GM12872 (cell line): ENCODE measurements around the gene USP17L10.
"Not testable (repeated sequence)": the region's sequence is repeated elsewhere in the genome, so short reads cannot be mapped to it uniquely, and the experiment has no call there.

Experiments used
- CTCF ChIP-seq: IDR thresholded peaks from 3 replicates; pipeline ENCODE4 v1.5.1; 2011; ENCODE audit warnings: low read depth, mild to moderate bottlenecking, low read length, moderate library complexity; ENCODE audit not compliant: insufficient read depth

Gene USP17L10

GRCh38 chr4:9210357-9210756 is at the start of gene USP17L10:
Gene USP17L10 (plus strand): TSS chr4:9210657. CDS start chr4:9210657, 0 bp downstream.
- not testable (repeated sequence) for TF ChIP-seq CTCF

- not testable (repeated sequence) for TF ChIP-seq CTCF
Measured at GRCh38 chr4:9169791-9170459, 40.5 kb upstream of the USP17L10 start, which contains the start of gene FAM90A26. Gene FAM90A26 (plus strand): TSS chr4:9170409. CDS start chr4:9173173, 2,764 bp downstream.

GRCh38 chr4:9215105-9215504 is 4.6 kb downstream of the USP17L10 start, which contains the start of gene USP17L11:
Gene USP17L11 (plus strand): TSS chr4:9215405. CDS start chr4:9215405, 0 bp downstream.
- TF ChIP-seq CTCF, result not testable (repeated sequence)

GRCh38 chr4:9219852-9220251 is 9.4 kb downstream of the USP17L10 start, which contains the start of gene USP17L12:
Gene USP17L12 (plus strand): TSS chr4:9220152. CDS start chr4:9220152, 0 bp downstream.
- TF ChIP-seq CTCF, result not testable (repeated sequence)

GRCh38 chr4:9224596-9224995 is 14.1 kb downstream of the USP17L10 start, which contains the start of gene USP17L13:
Gene USP17L13 (plus strand): TSS chr4:9224896. CDS start chr4:9224896, 0 bp downstream.
- not testable (repeated sequence) for TF ChIP-seq CTCF

- not testable (repeated sequence) for TF ChIP-seq CTCF
Measured at GRCh38 chr4:9234085-9234484, 23.6 kb downstream of the USP17L10 start, which contains the start of gene USP17L15. Gene USP17L15 (plus strand): TSS chr4:9234385. CDS start chr4:9234385, 0 bp downstream.

- TF ChIP-seq CTCF, result not testable (repeated sequence)
Measured at GRCh38 chr4:9243579-9243978, 33.1 kb downstream of the USP17L10 start, which contains the start of gene USP17L17. Gene USP17L17 (plus strand): TSS chr4:9243879. CDS start chr4:9243879, 0 bp downstream.
